HCT116 (cell line): ENCODE results near the gene ARHGEF16. TPM values are rescaled to one million over a fixed set of nuclear protein-coding genes. Genes with fewer than 3 reads are reported as not detected.

Experiments used
- ATAC-seq: fragments of 200-7000 bp; cut with Tn5 transposase; 2 replicates; pipeline ENCODE4 v1.9.1; 2020; ENCODE audit warnings: mild to moderate bottlenecking, moderate library complexity
- BruUV-seq: library from RNA; stranded (reverse); fragments of 400-500 nt; replicated peaks from 2 replicates; lab custom pipeline; 2021; lab: Mats Ljungman, UMichigan
- CTCF ChIA-PET: fragments of 300-600 bp; sonication (Branson Sonifier 250); formaldehyde crosslinking; loops from one replicate; lab custom pipeline; 2021; ENCODE audit warnings: antibody characterized with exemption; lab: Charles Lee
- POLR2A ChIA-PET: fragments of 300-600, 350-600 bp; sonication (Branson Sonifier 250); formaldehyde crosslinking; loops from one replicate; lab custom pipeline; 2021; ENCODE audit warnings: antibody characterized with exemption; lab: Charles Lee
- RAD21 ChIA-PET, 2 experiments: fragments of 300-600 bp; sonication (Branson Sonifier 250); formaldehyde crosslinking; loops; one replicate each; lab custom pipeline; 2023; ENCODE audit warnings: low total read pairs in 2 of 2; ENCODE audit not compliant: uncharacterized antibody in 2 of 2, unreplicated experiment in 2 of 2, low non-redundant PET in 1 of 2; lab: Charles Lee
- DNase-seq: peaks from one replicate; pipeline ENCODE4 v3.0.0-alpha.2; 2010; ENCODE audit warnings: low read depth, low spot score
- H2AFZ ChIP-seq: fragments of 200-600 bp; shearing (Covaris generic), sonication (generic); 2 replicates; pipeline ENCODE4 v1.6.1; 2017; ENCODE audit warnings: low read depth, mixed run types, mixed read lengths, antibody characterized with exemption, low read length; ENCODE audit not compliant: poor library complexity, severe bottlenecking
- H3K27ac ChIP-seq: 2 replicates; pipeline ENCODE4 v1.5.1; 2012; ENCODE audit warnings: low read depth, low read length
- H3K27me3 ChIP-seq: fragments of 200-600 bp; sonication (generic); 2 replicates; pipeline ENCODE4 v1.6.1; 2016; ENCODE audit warnings: mixed run types, low read length, mixed read lengths; ENCODE audit not compliant: insufficient read depth
- H3K36me3 ChIP-seq, 2 experiments: fragments of 200-500 bp in 1 of 2; fragments of 200-600 bp in 1 of 2; sonication (Bioruptor generic) in 1 of 2; sonication (generic) in 1 of 2; 2 replicates each; pipeline versions ENCODE4 v1.5.1 to v1.6.1; 2014 to 2016; ENCODE audit warnings: low read length in 2 of 2, inconsistent platforms in 1 of 2, mixed read lengths in 1 of 2, mixed run types in 1 of 2; ENCODE audit not compliant: insufficient read depth in 2 of 2, control insufficient read depth in 1 of 2
- H3K4me1 ChIP-seq, 2 experiments: fragments of 200-600 bp in 1 of 2; sonication (generic) in 1 of 2; 2 replicates each; pipeline versions ENCODE4 v1.5.1 to v1.6.1; 2012 to 2017; ENCODE audit warnings: low read length in 2 of 2, inconsistent platforms in 1 of 2, mild to moderate bottlenecking in 1 of 2, mixed read lengths in 1 of 2, mixed run types in 1 of 2, moderate library complexity in 1 of 2; ENCODE audit not compliant: insufficient read depth in 2 of 2, control insufficient read depth in 1 of 2
- H3K4me2 ChIP-seq: fragments of 200-600 bp; sonication (generic); 2 replicates; pipeline ENCODE4 v1.6.1; 2017; ENCODE audit warnings: mixed run types, low read length, mixed read lengths
- H3K4me3 ChIP-seq, 2 experiments: fragments of 200-600 bp in 1 of 2; sonication (generic) in 1 of 2; replicated peaks in 1 of 2; 2 replicates each; pipeline ENCODE4 v1.5.1; 2011 to 2016; ENCODE audit warnings: low read length in 2 of 2, control low read depth in 1 of 2, low read depth in 1 of 2, mild to moderate bottlenecking in 1 of 2, mixed read lengths in 1 of 2, mixed run types in 1 of 2
- H3K79me2 ChIP-seq: fragments of 200-600 bp; sonication (generic); 2 replicates; pipeline ENCODE4 v1.6.1; 2017; ENCODE audit warnings: mild to moderate bottlenecking, mixed run types, low read length, moderate library complexity, mixed read lengths; ENCODE audit not compliant: insufficient read depth
- H3K9ac ChIP-seq: fragments of 200-600 bp; sonication (generic); 2 replicates; pipeline ENCODE4 v1.6.1; 2016; ENCODE audit warnings: low read length, mixed read lengths
- H3K9me2 ChIP-seq: fragments of 200-600 bp; sonication (generic), shearing (Covaris generic); 2 replicates; pipeline ENCODE4 v1.6.1; 2017; ENCODE audit warnings: mixed run types, mild to moderate bottlenecking, moderate library complexity; ENCODE audit not compliant: insufficient read depth
- H3K9me3 ChIP-seq, 2 experiments: fragments of 200-500 bp in 1 of 2; fragments of 200-600 bp in 1 of 2; sonication (Bioruptor generic) in 1 of 2; sonication (generic) in 1 of 2; 2 replicates each; pipeline ENCODE4 v1.6.1; 2014 to 2017; ENCODE audit warnings: low read length in 2 of 2, mixed read lengths in 2 of 2, inconsistent platforms in 1 of 2, low read depth in 1 of 2, mild to moderate bottlenecking in 1 of 2, mixed run types in 1 of 2, moderate library complexity in 1 of 2; ENCODE audit not compliant: control insufficient read depth in 1 of 2, insufficient read depth in 1 of 2
- H4K20me1 ChIP-seq: fragments of 200-600 bp; sonication (generic), shearing (Covaris generic); 2 replicates; pipeline ENCODE4 v1.6.1; 2017; ENCODE audit warnings: mixed run types, mild to moderate bottlenecking, moderate library complexity; ENCODE audit not compliant: insufficient read depth
- CBX3 ChIP-seq: IDR thresholded peaks from 2 replicates; pipeline ENCODE4 v1.6.1; 2012; ENCODE audit warnings: low read depth
- CEBPB ChIP-seq: IDR thresholded peaks from 2 replicates; pipeline ENCODE4 v1.6.1; 2012; ENCODE audit warnings: low read depth
- EGR1 ChIP-seq: IDR thresholded peaks from 2 replicates; pipeline ENCODE4 v1.6.1; 2012; ENCODE audit warnings: low read depth
- ELF1 ChIP-seq: IDR thresholded peaks from 2 replicates; pipeline ENCODE4 v1.6.1; 2012; ENCODE audit warnings: low read depth, borderline replicate concordance
- FOSL1 ChIP-seq: IDR thresholded peaks from 2 replicates; pipeline ENCODE4 v1.6.1; 2012; ENCODE audit warnings: low read depth
- RAD21 ChIP-seq: IDR thresholded peaks from 2 replicates; pipeline ENCODE4 v1.6.1; 2012; ENCODE audit warnings: low read depth, mild to moderate bottlenecking
- SP1 ChIP-seq: IDR thresholded peaks from 2 replicates; pipeline ENCODE4 v1.6.1; 2012; ENCODE audit warnings: low read depth
- TCF7L2 ChIP-seq: IDR thresholded peaks from 2 replicates; pipeline ENCODE4 v1.7.0; 2011; ENCODE audit warnings: borderline replicate concordance, inconsistent platforms; ENCODE audit not compliant: insufficient read depth, insufficient read length; ENCODE audit errors: extremely low read depth
- ZFX ChIP-seq: fragments of 450-650 bp; IDR thresholded peaks from 2 replicates; pipeline ENCODE4 v1.6.1; 2017
- ZNF274 ChIP-seq: fragments of 200-500 bp; sonication (Bioruptor generic); IDR thresholded peaks from 2 replicates; pipeline ENCODE4 v1.6.1; 2014; ENCODE audit warnings: mild to moderate bottlenecking, low read depth, low read length, inconsistent platforms
- intact Hi-C: fragments of 100-400 bp; cut with micrococcal nuclease; formaldehyde crosslinking; loops from 2 replicates; pipeline ENCODE4 v1.10.0; 2022
- total RNA-seq: library from RNA; stranded (reverse); gene quantifications from one replicate; pipeline ENCODE4 v1.2.1, GENCODE V29; 2021; ENCODE audit not compliant: unreplicated experiment
- TF ChIP-seq, protein P1 (sequence below): IDR thresholded peaks from 2 replicates; pipeline ENCODE4 v1.6.1; 2011; ENCODE audit warnings: mild to moderate bottlenecking, low read length, moderate library complexity; ENCODE audit not compliant: insufficient replicate concordance; ENCODE audit errors: extremely low read depth
- TF ChIP-seq, protein P2 (sequence below): IDR thresholded peaks from 2 replicates; pipeline ENCODE4 v1.6.1; 2012
- TF ChIP-seq, protein P3 (sequence below), 3 experiments: fragments of 200-600 bp in 1 of 3; sonication (generic) in 1 of 3; IDR thresholded peaks in 2 of 3; conservative IDR thresholded peaks in 1 of 3; 2 replicates each; pipeline ENCODE4 v1.5.1; 2012 to 2017; ENCODE audit warnings: low read depth in 2 of 3, low read length in 2 of 3, antibody characterized with exemption in 1 of 3, borderline replicate concordance in 1 of 3, control low read depth in 1 of 3, mild to moderate bottlenecking in 1 of 3, mixed read lengths in 1 of 3, mixed run types in 1 of 3, moderate library complexity in 1 of 3; ENCODE audit not compliant: insufficient read depth in 1 of 3
- TF ChIP-seq, protein P4 (sequence below): IDR thresholded peaks from 2 replicates; pipeline ENCODE4 v1.6.1; 2012

The ARHGEF16 gene
- total RNA-seq, 1 experiment from 2014 or later, result 37.4 TPM

DNA sequence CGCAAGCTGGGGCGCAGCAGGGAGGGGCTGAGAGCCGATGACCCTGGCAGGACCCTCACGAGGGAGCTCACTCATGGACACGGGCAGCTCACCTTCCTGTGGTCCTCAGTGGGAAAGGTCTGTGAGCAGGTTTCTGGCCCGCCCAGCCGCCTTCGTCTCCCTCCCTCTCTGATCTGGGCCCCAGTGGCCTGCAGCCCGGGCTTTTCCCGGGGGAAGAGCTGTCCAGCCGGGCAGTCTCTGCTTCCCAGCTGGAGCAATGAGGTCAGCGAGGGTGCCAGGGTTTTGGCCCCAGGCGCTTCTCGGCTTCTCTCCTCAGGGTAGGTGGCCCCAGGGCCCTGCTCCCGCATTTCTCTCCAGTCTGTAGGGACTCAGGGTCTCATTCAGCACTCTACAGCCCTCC is 22.2 kb upstream of the ARHGEF16 start (continued):
- TF ChIP-seq, protein P1, sequence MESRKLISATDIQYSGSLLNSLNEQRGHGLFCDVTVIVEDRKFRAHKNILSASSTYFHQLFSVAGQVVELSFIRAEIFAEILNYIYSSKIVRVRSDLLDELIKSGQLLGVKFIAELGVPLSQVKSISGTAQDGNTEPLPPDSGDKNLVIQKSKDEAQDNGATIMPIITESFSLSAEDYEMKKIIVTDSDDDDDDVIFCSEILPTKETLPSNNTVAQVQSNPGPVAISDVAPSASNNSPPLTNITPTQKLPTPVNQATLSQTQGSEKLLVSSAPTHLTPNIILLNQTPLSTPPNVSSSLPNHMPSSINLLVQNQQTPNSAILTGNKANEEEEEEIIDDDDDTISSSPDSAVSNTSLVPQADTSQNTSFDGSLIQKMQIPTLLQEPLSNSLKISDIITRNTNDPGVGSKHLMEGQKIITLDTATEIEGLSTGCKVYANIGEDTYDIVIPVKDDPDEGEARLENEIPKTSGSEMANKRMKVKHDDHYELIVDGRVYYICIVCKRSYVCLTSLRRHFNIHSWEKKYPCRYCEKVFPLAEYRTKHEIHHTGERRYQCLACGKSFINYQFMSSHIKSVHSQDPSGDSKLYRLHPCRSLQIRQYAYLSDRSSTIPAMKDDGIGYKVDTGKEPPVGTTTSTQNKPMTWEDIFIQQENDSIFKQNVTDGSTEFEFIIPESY, result no peak
- no peak for TF ChIP-seq TCF7L2
- TF ChIP-seq CBX3, result no peak

DNA sequence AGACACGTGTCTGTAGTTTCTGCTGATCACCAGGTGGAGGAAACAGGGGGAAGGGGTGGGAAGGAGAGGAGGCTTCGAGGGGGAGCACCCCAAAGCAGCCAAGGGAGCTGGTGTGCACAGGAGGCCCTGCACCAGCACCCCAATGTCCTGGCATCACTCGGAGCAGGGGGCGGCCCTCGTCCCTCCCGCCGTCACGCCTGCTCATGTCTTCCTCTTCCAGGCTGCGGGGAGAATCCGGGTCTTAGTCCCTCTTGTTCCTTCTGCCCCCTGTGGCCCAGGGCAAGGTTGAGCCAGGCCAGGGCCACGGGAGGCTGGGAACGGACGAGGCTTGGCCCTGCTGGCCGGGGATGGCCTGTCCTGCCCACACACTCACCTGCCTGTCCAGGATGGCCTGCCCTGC is 21.4 kb upstream of the ARHGEF16 start:
- no peaks in the 10 kb centered on the region for H3K4me1 ChIP-seq
- ChIA-PET CTCF (no interaction called here), RAD21 (no interaction called here), POLR2A (no interaction called here)
- no peaks in the 10 kb centered on the region for H3K9me2 ChIP-seq
- H3K9me3 ChIP-seq, result no peaks in the 10 kb centered on the region
- no peak overlapping the region for H3K9ac ChIP-seq
- no peak overlapping the region for H3K4me2 ChIP-seq
- no peak for ATAC-seq
- no peak overlapping the region for H3K27ac ChIP-seq
- TF ChIP-seq ZNF274 (no peak), EGR1 (no peak), CEBPB (no peak), FOSL1 (no peak), TCF7L2 (no peak), SP1 (no peak), RAD21 (no peak), ELF1 (no peak), ZFX (no peak)
- TF ChIP-seq, protein P2, sequence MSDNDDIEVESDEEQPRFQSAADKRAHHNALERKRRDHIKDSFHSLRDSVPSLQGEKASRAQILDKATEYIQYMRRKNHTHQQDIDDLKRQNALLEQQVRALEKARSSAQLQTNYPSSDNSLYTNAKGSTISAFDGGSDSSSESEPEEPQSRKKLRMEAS, result no peak
- TF ChIP-seq, protein P3, sequence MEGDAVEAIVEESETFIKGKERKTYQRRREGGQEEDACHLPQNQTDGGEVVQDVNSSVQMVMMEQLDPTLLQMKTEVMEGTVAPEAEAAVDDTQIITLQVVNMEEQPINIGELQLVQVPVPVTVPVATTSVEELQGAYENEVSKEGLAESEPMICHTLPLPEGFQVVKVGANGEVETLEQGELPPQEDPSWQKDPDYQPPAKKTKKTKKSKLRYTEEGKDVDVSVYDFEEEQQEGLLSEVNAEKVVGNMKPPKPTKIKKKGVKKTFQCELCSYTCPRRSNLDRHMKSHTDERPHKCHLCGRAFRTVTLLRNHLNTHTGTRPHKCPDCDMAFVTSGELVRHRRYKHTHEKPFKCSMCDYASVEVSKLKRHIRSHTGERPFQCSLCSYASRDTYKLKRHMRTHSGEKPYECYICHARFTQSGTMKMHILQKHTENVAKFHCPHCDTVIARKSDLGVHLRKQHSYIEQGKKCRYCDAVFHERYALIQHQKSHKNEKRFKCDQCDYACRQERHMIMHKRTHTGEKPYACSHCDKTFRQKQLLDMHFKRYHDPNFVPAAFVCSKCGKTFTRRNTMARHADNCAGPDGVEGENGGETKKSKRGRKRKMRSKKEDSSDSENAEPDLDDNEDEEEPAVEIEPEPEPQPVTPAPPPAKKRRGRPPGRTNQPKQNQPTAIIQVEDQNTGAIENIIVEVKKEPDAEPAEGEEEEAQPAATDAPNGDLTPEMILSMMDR (IDR thresholded peaks at IDR 0.05 in 2 of 3, conservative IDR thresholded peaks at IDR 0.05 in 1 of 3; ENCODE audit: borderline replicate concordance in 1 of 3, insufficient read depth in 1 of 3, low read depth in 2 of 3, low read length in 2 of 3), result no peak
- TF ChIP-seq, protein P1, result no peak
- TF ChIP-seq, protein P4, sequence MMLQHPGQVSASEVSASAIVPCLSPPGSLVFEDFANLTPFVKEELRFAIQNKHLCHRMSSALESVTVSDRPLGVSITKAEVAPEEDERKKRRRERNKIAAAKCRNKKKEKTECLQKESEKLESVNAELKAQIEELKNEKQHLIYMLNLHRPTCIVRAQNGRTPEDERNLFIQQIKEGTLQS, result no peak
- H3K79me2 ChIP-seq, result no peaks in the 10 kb centered on the region
- no peaks in the 10 kb centered on the region for H3K27me3 ChIP-seq
- no peak overlapping the region for H3K4me3 ChIP-seq
- no TSS peak for BruUV-seq
- intact Hi-C loops, result no loop called here
- no peak for DNase-seq
- H3K36me3 ChIP-seq, result no peaks in the 10 kb centered on the region
- H2AFZ ChIP-seq, result no peak overlapping the region
- H4K20me1 ChIP-seq, result no peaks in the 10 kb centered on the region
